ENCODE measurements around the gene NEDD9. TPM values are rescaled to one million over a fixed set of nuclear protein-coding genes. Genes with fewer than 3 reads are reported as not detected.

The NEDD9 gene
- total and polyA plus RNA-seq, 2 of the 13 experiments (the other 11 are each of a cell fraction or from before 2014, with no cell fraction given) = 27.1 to 389 TPM

DNA sequence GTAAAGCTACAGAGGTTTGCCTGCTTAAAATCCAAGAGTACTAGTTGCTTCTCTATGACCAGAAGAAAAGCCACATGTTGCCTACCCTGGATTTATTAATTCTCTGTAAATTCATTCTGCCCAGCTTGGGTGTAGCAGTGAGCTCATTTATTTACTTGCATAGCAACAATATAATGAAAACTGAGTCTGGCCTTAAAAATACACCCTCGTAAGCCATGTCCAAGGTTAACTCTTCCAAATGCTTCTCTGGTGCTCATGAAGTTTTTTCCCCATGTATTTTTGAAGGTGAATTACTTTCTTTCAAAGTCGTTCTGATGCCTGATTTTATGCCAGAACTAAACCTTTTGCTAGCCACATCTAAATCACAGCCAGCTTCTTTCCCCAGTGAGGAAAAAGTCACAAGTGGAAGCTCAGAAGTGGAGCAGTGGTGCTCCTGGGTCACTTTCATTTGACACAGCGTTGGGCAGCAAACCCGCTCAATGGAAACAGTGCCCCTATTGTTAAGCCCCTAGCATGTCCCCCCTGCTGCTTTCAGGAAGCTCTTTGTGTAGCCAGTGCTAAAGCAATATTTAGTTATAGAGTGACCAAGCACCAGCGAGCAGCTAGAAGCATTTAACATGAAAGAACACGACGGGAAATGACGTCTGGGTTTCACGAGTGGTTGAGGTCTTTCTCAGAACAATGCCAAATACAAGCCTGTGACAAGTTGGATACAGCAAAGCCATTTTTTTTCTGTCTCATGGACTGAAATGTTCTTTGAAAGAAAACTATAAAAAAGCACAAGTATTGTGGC is 29.8 kb downstream of the NEDD9 start (continued):
- TF ChIP-seq NFE2L2 (IDR thresholded peaks at IDR 0.05; ENCODE audit: low read length) = no peak
- TF ChIP-seq HOXA9 (CRISPR knock-in tag; IDR thresholded peaks at IDR 0.05; ENCODE audit: borderline replicate concordance) = no peak
- no peak for TF ChIP-seq EEA1 (CRISPR knock-in tag; IDR thresholded peaks at IDR 0.05; ENCODE audit: borderline replicate concordance)
- TF ChIP-seq DNMT3B (CRISPR knock-in tag; conservative IDR thresholded peaks at IDR 0.05) = 0 out of 2 replicates have a peak, but pooled peaks have one; percentile 30
- TF ChIP-seq MED8 (CRISPR knock-in tag; IDR thresholded peaks at IDR 0.05; ENCODE audit: insufficient replicate concordance) = peak; percentile 30
- TF ChIP-seq ZNF556 (CRISPR knock-in tag; IDR thresholded peaks at IDR 0.05; ENCODE audit: borderline replicate concordance) = peak; percentile 52; the same call in 1 of the 2 replicates
- TF ChIP-seq, protein P1, sequence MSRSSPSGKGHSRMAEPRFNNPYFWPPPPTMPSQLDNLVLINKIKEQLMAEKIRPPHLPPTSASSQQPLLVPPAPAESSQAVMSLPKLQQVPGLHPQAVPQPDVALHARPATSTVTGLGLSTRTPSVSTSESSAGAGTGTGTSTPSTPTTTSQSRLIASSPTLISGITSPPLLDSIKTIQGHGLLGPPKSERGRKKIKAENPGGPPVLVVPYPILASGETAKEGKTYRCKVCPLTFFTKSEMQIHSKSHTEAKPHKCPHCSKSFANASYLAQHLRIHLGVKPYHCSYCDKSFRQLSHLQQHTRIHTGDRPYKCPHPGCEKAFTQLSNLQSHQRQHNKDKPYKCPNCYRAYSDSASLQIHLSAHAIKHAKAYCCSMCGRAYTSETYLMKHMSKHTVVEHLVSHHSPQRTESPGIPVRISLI (CRISPR knock-in tag; IDR thresholded peaks at IDR 0.05; ENCODE audit: borderline replicate concordance) = peak; percentile 80; the same call in 1 of the 2 replicates
- TF ChIP-seq RBAK (CRISPR knock-in tag; IDR thresholded peaks at IDR 0.05) = no peak
- TF ChIP-seq FOXA3 (CRISPR knock-in tag; IDR thresholded peaks at IDR 0.05) = peak; percentile 82
- TF ChIP-seq ZNF326 (CRISPR knock-in tag; IDR thresholded peaks at IDR 0.05; ENCODE audit: borderline replicate concordance) = no peak
- TF ChIP-seq ZFYVE20 (CRISPR knock-in tag; IDR thresholded peaks at IDR 0.05; ENCODE audit: borderline replicate concordance, low read depth) = no peak
- peak; percentile 69 for TF ChIP-seq MEF2D (CRISPR knock-in tag; IDR thresholded peaks at IDR 0.05)
- TF ChIP-seq, protein P2, sequence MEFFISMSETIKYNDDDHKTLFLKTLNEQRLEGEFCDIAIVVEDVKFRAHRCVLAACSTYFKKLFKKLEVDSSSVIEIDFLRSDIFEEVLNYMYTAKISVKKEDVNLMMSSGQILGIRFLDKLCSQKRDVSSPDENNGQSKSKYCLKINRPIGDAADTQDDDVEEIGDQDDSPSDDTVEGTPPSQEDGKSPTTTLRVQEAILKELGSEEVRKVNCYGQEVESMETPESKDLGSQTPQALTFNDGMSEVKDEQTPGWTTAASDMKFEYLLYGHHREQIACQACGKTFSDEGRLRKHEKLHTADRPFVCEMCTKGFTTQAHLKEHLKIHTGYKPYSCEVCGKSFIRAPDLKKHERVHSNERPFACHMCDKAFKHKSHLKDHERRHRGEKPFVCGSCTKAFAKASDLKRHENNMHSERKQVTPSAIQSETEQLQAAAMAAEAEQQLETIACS (CRISPR knock-in tag; IDR thresholded peaks at IDR 0.05) = no peak
- TF ChIP-seq ZNF33A (CRISPR knock-in tag; IDR thresholded peaks at IDR 0.05; ENCODE audit: borderline replicate concordance) = no peak
- no peak for TF ChIP-seq ZNF7 (CRISPR knock-in tag; IDR thresholded peaks at IDR 0.05)
- peak; percentile 88 for TF ChIP-seq FOSL2 (CRISPR knock-in tag; IDR thresholded peaks at IDR 0.05)
- TF ChIP-seq ZNF749 (CRISPR knock-in tag; IDR thresholded peaks at IDR 0.05; ENCODE audit: borderline replicate concordance) = no peak
- TF ChIP-seq, protein P3, sequence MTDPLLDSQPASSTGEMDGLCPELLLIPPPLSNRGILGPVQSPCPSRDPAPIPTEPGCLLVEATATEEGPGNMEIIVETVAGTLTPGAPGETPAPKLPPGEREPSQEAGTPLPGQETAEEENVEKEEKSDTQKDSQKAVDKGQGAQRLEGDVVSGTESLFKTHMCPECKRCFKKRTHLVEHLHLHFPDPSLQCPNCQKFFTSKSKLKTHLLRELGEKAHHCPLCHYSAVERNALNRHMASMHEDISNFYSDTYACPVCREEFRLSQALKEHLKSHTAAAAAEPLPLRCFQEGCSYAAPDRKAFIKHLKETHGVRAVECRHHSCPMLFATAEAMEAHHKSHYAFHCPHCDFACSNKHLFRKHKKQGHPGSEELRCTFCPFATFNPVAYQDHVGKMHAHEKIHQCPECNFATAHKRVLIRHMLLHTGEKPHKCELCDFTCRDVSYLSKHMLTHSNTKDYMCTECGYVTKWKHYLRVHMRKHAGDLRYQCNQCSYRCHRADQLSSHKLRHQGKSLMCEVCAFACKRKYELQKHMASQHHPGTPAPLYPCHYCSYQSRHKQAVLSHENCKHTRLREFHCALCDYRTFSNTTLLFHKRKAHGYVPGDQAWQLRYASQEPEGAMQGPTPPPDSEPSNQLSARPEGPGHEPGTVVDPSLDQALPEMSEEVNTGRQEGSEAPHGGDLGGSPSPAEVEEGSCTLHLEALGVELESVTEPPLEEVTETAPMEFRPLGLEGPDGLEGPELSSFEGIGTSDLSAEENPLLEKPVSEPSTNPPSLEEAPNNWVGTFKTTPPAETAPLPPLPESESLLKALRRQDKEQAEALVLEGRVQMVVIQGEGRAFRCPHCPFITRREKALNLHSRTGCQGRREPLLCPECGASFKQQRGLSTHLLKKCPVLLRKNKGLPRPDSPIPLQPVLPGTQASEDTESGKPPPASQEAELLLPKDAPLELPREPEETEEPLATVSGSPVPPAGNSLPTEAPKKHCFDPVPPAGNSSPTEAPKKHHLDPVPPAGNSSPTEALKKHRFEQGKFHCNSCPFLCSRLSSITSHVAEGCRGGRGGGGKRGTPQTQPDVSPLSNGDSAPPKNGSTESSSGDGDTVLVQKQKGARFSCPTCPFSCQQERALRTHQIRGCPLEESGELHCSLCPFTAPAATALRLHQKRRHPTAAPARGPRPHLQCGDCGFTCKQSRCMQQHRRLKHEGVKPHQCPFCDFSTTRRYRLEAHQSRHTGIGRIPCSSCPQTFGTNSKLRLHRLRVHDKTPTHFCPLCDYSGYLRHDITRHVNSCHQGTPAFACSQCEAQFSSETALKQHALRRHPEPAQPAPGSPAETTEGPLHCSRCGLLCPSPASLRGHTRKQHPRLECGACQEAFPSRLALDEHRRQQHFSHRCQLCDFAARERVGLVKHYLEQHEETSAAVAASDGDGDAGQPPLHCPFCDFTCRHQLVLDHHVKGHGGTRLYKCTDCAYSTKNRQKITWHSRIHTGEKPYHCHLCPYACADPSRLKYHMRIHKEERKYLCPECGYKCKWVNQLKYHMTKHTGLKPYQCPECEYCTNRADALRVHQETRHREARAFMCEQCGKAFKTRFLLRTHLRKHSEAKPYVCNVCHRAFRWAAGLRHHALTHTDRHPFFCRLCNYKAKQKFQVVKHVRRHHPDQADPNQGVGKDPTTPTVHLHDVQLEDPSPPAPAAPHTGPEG (CRISPR knock-in tag; IDR thresholded peaks at IDR 0.05) = no peak
- TF ChIP-seq, protein P4, sequence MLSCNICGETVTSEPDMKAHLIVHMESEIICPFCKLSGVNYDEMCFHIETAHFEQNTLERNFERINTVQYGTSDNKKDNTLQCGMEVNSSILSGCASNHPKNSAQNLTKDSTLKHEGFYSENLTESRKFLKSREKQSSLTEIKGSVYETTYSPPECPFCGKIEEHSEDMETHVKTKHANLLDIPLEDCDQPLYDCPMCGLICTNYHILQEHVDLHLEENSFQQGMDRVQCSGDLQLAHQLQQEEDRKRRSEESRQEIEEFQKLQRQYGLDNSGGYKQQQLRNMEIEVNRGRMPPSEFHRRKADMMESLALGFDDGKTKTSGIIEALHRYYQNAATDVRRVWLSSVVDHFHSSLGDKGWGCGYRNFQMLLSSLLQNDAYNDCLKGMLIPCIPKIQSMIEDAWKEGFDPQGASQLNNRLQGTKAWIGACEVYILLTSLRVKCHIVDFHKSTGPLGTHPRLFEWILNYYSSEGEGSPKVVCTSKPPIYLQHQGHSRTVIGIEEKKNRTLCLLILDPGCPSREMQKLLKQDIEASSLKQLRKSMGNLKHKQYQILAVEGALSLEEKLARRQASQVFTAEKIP (CRISPR knock-in tag; IDR thresholded peaks at IDR 0.05; ENCODE audit: borderline replicate concordance) = no peak

Measured in HepG2 (cell line).